DOHH2 (cell line): ENCODE data around the gene PCED1B.

Experiments
- H3F3A ChIP-seq: fragments of 200-600 bp; sonication (generic), shearing (Covaris generic); 2 replicates; pipeline ENCODE4 v1.6.0; 2016; ENCODE audit warnings: antibody characterized with exemption, mild to moderate bottlenecking; ENCODE audit not compliant: control insufficient read depth, insufficient read depth
- H3K27ac ChIP-seq: fragments of 200-600 bp; sonication (generic); 2 replicates; pipeline ENCODE4 v1.5.1; 2014; ENCODE audit warnings: low read depth, mild to moderate bottlenecking, low read length, moderate library complexity
- H3K27me3 ChIP-seq: fragments of 200-600 bp; sonication (generic); 2 replicates; pipeline ENCODE4 v1.6.1; 2014; ENCODE audit warnings: mild to moderate bottlenecking, low read length, mixed read lengths; ENCODE audit not compliant: control insufficient read depth
- H3K36me3 ChIP-seq: fragments of 200-600 bp; sonication (generic); 2 replicates; pipeline ENCODE4 v1.6.1; 2014; ENCODE audit warnings: mild to moderate bottlenecking, low read length, moderate library complexity, mixed read lengths; ENCODE audit not compliant: control insufficient read depth
- H3K4me1 ChIP-seq: fragments of 200-600 bp; sonication (generic); 2 replicates; pipeline ENCODE4 v1.6.1; 2014; ENCODE audit warnings: mild to moderate bottlenecking, low read length, mixed read lengths; ENCODE audit not compliant: control insufficient read depth
- H3K4me2 ChIP-seq: fragments of 200-600 bp; sonication (generic); 2 replicates; pipeline ENCODE4 v1.6.0; 2014; ENCODE audit warnings: mild to moderate bottlenecking, low read length, moderate library complexity
- H3K4me3 ChIP-seq: fragments of 200-600 bp; sonication (generic); 2 replicates; pipeline ENCODE4 v1.5.1; 2014; ENCODE audit warnings: mild to moderate bottlenecking, low read length, mixed read lengths
- H3K79me2 ChIP-seq: fragments of 200-600 bp; sonication (generic); 2 replicates; pipeline ENCODE4 v1.6.1; 2014; ENCODE audit warnings: mild to moderate bottlenecking, low read length, mixed read lengths; ENCODE audit not compliant: control insufficient read depth
- H3K9me2 ChIP-seq: fragments of 200-600 bp; sonication (generic); replicated peaks from 2 replicates; pipeline ENCODE4 v1.6.1; 2014; ENCODE audit warnings: mild to moderate bottlenecking, low read length, mixed read lengths; ENCODE audit not compliant: control insufficient read depth
- H3K9me3 ChIP-seq: fragments of 200-600 bp; sonication (generic); 2 replicates; pipeline ENCODE4 v1.6.1; 2014; ENCODE audit warnings: antibody characterized with exemption, low read length, mixed read lengths; ENCODE audit not compliant: control insufficient read depth, insufficient read depth
- H4K20me1 ChIP-seq: fragments of 200-600 bp; sonication (generic); 2 replicates; pipeline ENCODE4 v1.6.0; 2014; ENCODE audit warnings: low read depth, mild to moderate bottlenecking, antibody characterized with exemption, low read length, moderate library complexity; ENCODE audit not compliant: control insufficient read depth, insufficient read depth
- CTCF ChIP-seq: fragments of 200-600 bp; sonication (generic); IDR thresholded peaks from one replicate; pipeline ENCODE4 v1.5.1; 2014; ENCODE audit warnings: antibody characterized with exemption, mild to moderate bottlenecking, low read depth, low read length; ENCODE audit not compliant: poor library complexity, severe bottlenecking
- EZH2phosphoT487 ChIP-seq: fragments of 200-600 bp; sonication (generic); IDR thresholded peaks from 2 replicates; pipeline ENCODE4 v1.6.1; 2017; ENCODE audit warnings: borderline replicate concordance, mild to moderate bottlenecking, antibody characterized with exemption, low read length, moderate library complexity, mixed read lengths

PCED1B gene

GRCh38 chr12:47280543-47281300 is 201.3 kb downstream of the PCED1B start:
- Histone ChIP-seq H3K27me3 (no peaks in the 10 kb centered on the region), H3F3A (no peaks in the 10 kb centered on the region), H3K4me3 (no peak overlapping the region), H3K4me1 (peaks cover 17% of the 10 kb centered on the region), H3K36me3 (no peaks in the 10 kb centered on the region), H3K9me2 (no peaks in the 10 kb centered on the region), H4K20me1 (no peaks in the 10 kb centered on the region), H3K9me3 (no peaks in the 10 kb centered on the region), H3K79me2 (no peaks in the 10 kb centered on the region), H3K4me2 (no peak overlapping the region), H3K27ac (no peak overlapping the region)
- TF ChIP-seq EZH2phosphoT487 (no peak), CTCF (no peak)

DNA sequence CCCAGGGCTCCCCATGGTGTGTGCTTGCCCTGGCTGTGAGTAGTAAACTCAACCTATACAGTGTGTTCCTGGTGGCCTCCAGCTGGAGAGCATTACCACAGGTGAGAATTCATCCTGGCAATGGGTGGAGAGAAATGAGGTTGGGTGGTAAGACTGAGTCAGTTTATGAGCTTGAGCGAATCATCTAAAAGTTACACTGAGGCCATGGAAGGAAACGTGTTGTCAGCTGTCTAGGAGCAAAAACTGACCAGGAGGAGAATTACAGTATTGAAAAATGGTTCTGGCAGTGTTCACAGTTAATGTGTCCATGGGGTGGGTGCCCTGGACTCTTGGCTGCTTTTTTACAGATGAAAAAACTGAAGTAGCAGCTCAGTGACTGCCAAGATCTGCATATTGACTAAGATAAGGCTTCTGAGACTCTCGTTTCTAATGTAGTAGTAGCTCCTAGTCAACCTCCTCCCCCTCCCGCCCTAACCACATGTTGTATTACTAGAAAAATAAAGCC is 202.3 kb downstream of the PCED1B start:
- Histone ChIP-seq H3F3A (no peaks in the 10 kb centered on the region), H3K27me3 (no peaks in the 10 kb centered on the region), H3K4me2 (no peak overlapping the region), H3K4me3 (no peak overlapping the region), H3K9me2 (no peaks in the 10 kb centered on the region), H3K36me3 (no peaks in the 10 kb centered on the region), H3K4me1 (peaks cover 7% of the 10 kb centered on the region), H3K27ac (no peak overlapping the region), H3K9me3 (no peaks in the 10 kb centered on the region), H4K20me1 (no peaks in the 10 kb centered on the region), H3K79me2 (no peaks in the 10 kb centered on the region)
- TF ChIP-seq CTCF (no peak), EZH2phosphoT487 (no peak)

DNA sequence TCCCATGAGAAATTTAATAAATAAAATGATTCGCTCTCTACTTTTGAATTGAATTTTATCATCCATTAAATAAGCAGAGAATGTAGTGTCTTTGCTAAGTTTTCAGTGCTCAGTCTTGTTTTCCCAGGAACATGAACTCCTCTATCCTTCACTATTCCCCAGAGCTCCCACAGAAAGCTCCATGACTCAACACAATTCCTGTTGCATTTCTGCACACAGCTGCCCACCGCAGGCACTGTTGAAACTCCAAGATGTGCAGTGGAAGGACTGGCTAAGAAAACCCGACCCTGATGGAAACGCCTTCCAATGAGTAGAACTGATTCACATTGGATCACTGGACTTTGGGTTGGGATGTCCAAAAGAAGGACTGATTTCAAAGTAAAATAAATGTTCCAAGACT is 202.8 kb downstream of the PCED1B start:
- Histone ChIP-seq H3K9me2 (no peaks in the 10 kb centered on the region), H3K27me3 (no peaks in the 10 kb centered on the region), H3K27ac (no peak overlapping the region), H3K4me1 (peaks cover 3% of the 10 kb centered on the region), H3F3A (no peaks in the 10 kb centered on the region), H3K79me2 (no peaks in the 10 kb centered on the region), H3K4me2 (no peak overlapping the region), H3K36me3 (no peaks in the 10 kb centered on the region), H3K4me3 (no peak overlapping the region), H3K9me3 (no peaks in the 10 kb centered on the region), H4K20me1 (no peaks in the 10 kb centered on the region)
- no peak for TF ChIP-seq EZH2phosphoT487
- TF ChIP-seq CTCF: no peak
